Measurements from ENCODE around the gene MYH9.

GRCh38 chr22:36300396-36301212 lies 87.2 kb downstream of the MYH9 start:
- TF ChIP-seq, protein P1, sequence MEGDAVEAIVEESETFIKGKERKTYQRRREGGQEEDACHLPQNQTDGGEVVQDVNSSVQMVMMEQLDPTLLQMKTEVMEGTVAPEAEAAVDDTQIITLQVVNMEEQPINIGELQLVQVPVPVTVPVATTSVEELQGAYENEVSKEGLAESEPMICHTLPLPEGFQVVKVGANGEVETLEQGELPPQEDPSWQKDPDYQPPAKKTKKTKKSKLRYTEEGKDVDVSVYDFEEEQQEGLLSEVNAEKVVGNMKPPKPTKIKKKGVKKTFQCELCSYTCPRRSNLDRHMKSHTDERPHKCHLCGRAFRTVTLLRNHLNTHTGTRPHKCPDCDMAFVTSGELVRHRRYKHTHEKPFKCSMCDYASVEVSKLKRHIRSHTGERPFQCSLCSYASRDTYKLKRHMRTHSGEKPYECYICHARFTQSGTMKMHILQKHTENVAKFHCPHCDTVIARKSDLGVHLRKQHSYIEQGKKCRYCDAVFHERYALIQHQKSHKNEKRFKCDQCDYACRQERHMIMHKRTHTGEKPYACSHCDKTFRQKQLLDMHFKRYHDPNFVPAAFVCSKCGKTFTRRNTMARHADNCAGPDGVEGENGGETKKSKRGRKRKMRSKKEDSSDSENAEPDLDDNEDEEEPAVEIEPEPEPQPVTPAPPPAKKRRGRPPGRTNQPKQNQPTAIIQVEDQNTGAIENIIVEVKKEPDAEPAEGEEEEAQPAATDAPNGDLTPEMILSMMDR (conservative IDR thresholded peaks at IDR 0.05; ENCODE audit: low read length): no peak
- TF ChIP-seq EZH2phosphoT487 (IDR thresholded peaks at IDR 0.05; ENCODE audit: borderline replicate concordance, low read depth, low read length): no peak
